HG03432 (cell line): ENCODE results near the gene MARCHF10.

Experiments
- ATAC-seq: cut with Tn5 transposase; IDR thresholded peaks from one replicate; pipeline ENCODE4 v1.9.1; 2021; ENCODE audit warnings: mild to moderate bottlenecking, moderate library complexity; ENCODE audit not compliant: unreplicated experiment

MARCHF10 gene

GRCh38 chr17:62664336-62665120, 143.6 kb downstream of the MARCHF10 start:
- ATAC-seq, result no peak

GRCh38 chr17:62663304-62663703, 144.8 kb downstream of the MARCHF10 start:
- no peak for ATAC-seq

GRCh38 chr17:62662855-62663254, 145.3 kb downstream of the MARCHF10 start:
- no peak for ATAC-seq

GRCh38 chr17:62661337-62661736, 146.8 kb downstream of the MARCHF10 start:
- no peak for ATAC-seq

- ATAC-seq, result no peak
These were observed 147.4 kb downstream of the MARCHF10 start for GRCh38 chr17:62660629-62661118.

GRCh38 chr17:62658136-62658920, 149.8 kb downstream of the MARCHF10 start:
- no peak for ATAC-seq

GRCh38 chr17:62657690-62658089, 150.4 kb downstream of the MARCHF10 start:
- ATAC-seq, result no peak

- ATAC-seq, result no peak
These were observed 150.9 kb downstream of the MARCHF10 start for GRCh38 chr17:62657145-62657665.

- no peak for ATAC-seq
These were observed 151.7 kb downstream of the MARCHF10 start for GRCh38 chr17:62656446-62656845.

- no peak for ATAC-seq
These were observed 152.5 kb downstream of the MARCHF10 start for GRCh38 chr17:62655656-62656055.

GRCh38 chr17:62653826-62654761, 154.0 kb downstream of the MARCHF10 start:
- ATAC-seq, result no peak

- peak; percentile 87 for ATAC-seq
These were observed 154.9 kb downstream of the MARCHF10 start for GRCh38 chr17:62653002-62653825.

- no peak for ATAC-seq
These were observed 155.7 kb downstream of the MARCHF10 start for GRCh38 chr17:62652251-62653001.
